ENCODE data around the gene EPAS1.

Gene EPAS1

GRCh38 chr2:46367286-46367685 is 70.1 kb downstream of the EPAS1 start:
- no peak for DNase-seq

- no peak for DNase-seq
Observed at GRCh38 chr2:46368401-46368800, 71.2 kb downstream of the EPAS1 start.

- peak; percentile 50 for DNase-seq
Observed at GRCh38 chr2:46369783-46370182, 72.6 kb downstream of the EPAS1 start.

- no peak for DNase-seq
Observed at GRCh38 chr2:46371854-46372253, 74.6 kb downstream of the EPAS1 start.

GRCh38 chr2:46372475-46372874 is 75.3 kb downstream of the EPAS1 start:
- no peak for DNase-seq

- no peak for DNase-seq
Observed at GRCh38 chr2:46373238-46373637, 76.0 kb downstream of the EPAS1 start.

- no peak for DNase-seq
Observed at GRCh38 chr2:46375566-46376125, 78.4 kb downstream of the EPAS1 start.

GRCh38 chr2:46376586-46376985 is 79.4 kb downstream of the EPAS1 start:
- no peak for DNase-seq

- no peak for DNase-seq
Observed at GRCh38 chr2:46377101-46377581, 79.9 kb downstream of the EPAS1 start.

GRCh38 chr2:46377666-46378560 is 80.7 kb downstream of the EPAS1 start:
- no peak for DNase-seq

GRCh38 chr2:46378616-46379015 is 81.4 kb downstream of the EPAS1 start:
- no peak for DNase-seq

- no peak for DNase-seq
Observed at GRCh38 chr2:46379213-46380037, 82.2 kb downstream of the EPAS1 start.

GRCh38 chr2:46380038-46380940 is 83.1 kb downstream of the EPAS1 start:
- DNase-seq: no peak

GRCh38 chr2:46381263-46381849 is 84.1 kb downstream of the EPAS1 start:
- DNase-seq: no peak

GRCh38 chr2:46381871-46382270 is 84.7 kb downstream of the EPAS1 start:
- no peak for DNase-seq

- DNase-seq: no peak
Observed at GRCh38 chr2:46382331-46383112, 85.3 kb downstream of the EPAS1 start.

- DNase-seq: no peak
Observed at GRCh38 chr2:46383113-46383395, 85.8 kb downstream of the EPAS1 start.

GRCh38 chr2:46383784-46384456 is 86.7 kb downstream of the EPAS1 start:
- no peak for DNase-seq

GRCh38 chr2:46384457-46384815 is 87.2 kb downstream of the EPAS1 start:
- DNase-seq: no peak

- DNase-seq: no peak
Observed at GRCh38 chr2:46385786-46386577, 88.8 kb downstream of the EPAS1 start.

Measured in CD4-positive, alpha-beta T cell treated with Interleukin-15 for 1 hour (primary cell).